OCI-LY1 (cell line): ENCODE measurements around the gene FARS2.

Experiments used
- CTCF ChIP-seq: fragments of 200-600 bp; sonication (generic), shearing (Covaris generic); IDR thresholded peaks from 2 replicates; pipeline ENCODE4 v1.5.1; 2017; ENCODE audit warnings: mild to moderate bottlenecking, antibody characterized with exemption, low read length, moderate library complexity, mixed read lengths
- EZH2 ChIP-seq: fragments of 200-600 bp; sonication (generic), shearing (Covaris generic); IDR thresholded peaks from 2 replicates; pipeline ENCODE4 v1.8.0; 2017; ENCODE audit warnings: borderline replicate concordance, mixed run types, mild to moderate bottlenecking, antibody characterized with exemption, low read length, moderate library complexity, mixed read lengths

GRCh38 chr6:5427586-5427985 lies 166.3 kb downstream of the FARS2 start:
- TF ChIP-seq CTCF (peak; percentile 10; the same call in 1 of the 2 replicates), EZH2 (no peak)
